K562 (cell line): ENCODE results near the gene E2F3. TPM values are rescaled to one million over a fixed set of nuclear protein-coding genes. Genes with fewer than 3 reads are reported as not detected.
A peak's percentile ranks its signal among the peaks of the same experiment; 100 is the strongest.

Experiments
- ASH1L ChIP-seq: fragments of 450-650 bp; IDR thresholded peaks from 2 replicates; pipeline ENCODE4 v1.6.1; 2018; ENCODE audit warnings: borderline replicate concordance, mild to moderate bottlenecking, low read depth; ENCODE audit not compliant: partially characterized antibody
- GATAD2B ChIP-seq: fragments of 450-650 bp; IDR thresholded peaks from 2 replicates; pipeline ENCODE4 v1.6.1; 2017; ENCODE audit warnings: mild to moderate bottlenecking, borderline replicate concordance
- HBP1 ChIP-seq: fragments of 450-650 bp; formaldehyde crosslinking; IDR thresholded peaks from 2 replicates; pipeline ENCODE4 v1.4.0; 2022; ENCODE audit warnings: missing genetic modification characterization
- KAT8 ChIP-seq: fragments of 450-650 bp; IDR thresholded peaks from 2 replicates; pipeline ENCODE4 v1.6.1; 2016; ENCODE audit warnings: low read depth, mild to moderate bottlenecking
- MAFF ChIP-seq: IDR thresholded peaks from 2 replicates; pipeline ENCODE4 v1.6.1; 2012; ENCODE audit warnings: low read length, improper control_type of control experiment
- MCM7 ChIP-seq, 2 experiments: fragments of 450-650 bp; IDR thresholded peaks; 2 replicates each; pipeline ENCODE4 v1.6.1; 2016 to 2018
- NR2C2 ChIP-seq, 2 experiments: fragments of 200-800 bp in 1 of 2; sonication (Bioruptor generic) in 1 of 2; sonication (generic) in 1 of 2; formaldehyde crosslinking in 1 of 2; IDR thresholded peaks; 2 replicates each; pipeline versions ENCODE4 v1.6.1 to v1.8.0; 2016 to 2022; ENCODE audit warnings: mild to moderate bottlenecking in 1 of 2, missing compliant biosample characterization in 1 of 2, missing genetic modification characterization in 1 of 2, missing genetic modification reagents in 1 of 2
- TAF7 ChIP-seq: fragments of 450-650 bp; IDR thresholded peaks from 2 replicates; pipeline ENCODE4 v1.6.1; 2016; ENCODE audit warnings: missing genetic modification characterization, missing compliant biosample characterization
- TCF7 ChIP-seq: sonication (generic); IDR thresholded peaks from 2 replicates; pipeline ENCODE4 v1.6.1; 2016; ENCODE audit warnings: antibody characterized with exemption, borderline replicate concordance
- TEAD4 ChIP-seq, 2 experiments: sonication (generic) in 1 of 2; formaldehyde crosslinking in 1 of 2; IDR thresholded peaks; 2 replicates each; pipeline versions ENCODE4 v1.6.1 to v1.8.0; 2012 to 2022; ENCODE audit warnings: borderline replicate concordance in 1 of 2, inconsistent platforms in 1 of 2, low read length in 1 of 2, mild to moderate bottlenecking in 1 of 2, missing genetic modification reagents in 1 of 2
- ZBTB17 ChIP-seq: fragments of 450-650 bp; formaldehyde crosslinking; IDR thresholded peaks from 2 replicates; pipeline ENCODE4 v1.4.0; 2020; ENCODE audit warnings: mild to moderate bottlenecking
- ZBTB7A ChIP-seq: IDR thresholded peaks from 2 replicates; pipeline ENCODE4 v1.6.1; 2011; ENCODE audit warnings: low read depth, mild to moderate bottlenecking, low read length, moderate library complexity, borderline replicate concordance; ENCODE audit not compliant: control insufficient read depth
- ZNF23 ChIP-seq: fragments of 250-450 bp; sonication (Bioruptor Pico); IDR thresholded peaks from 2 replicates; pipeline ENCODE4 v1.4.0; 2020; ENCODE audit warnings: mild to moderate bottlenecking
- polyA plus RNA-seq, 8 experiments: library from polyadenylated mRNA; depleted of rRNA in 4 of 8; stranded (reverse) in 5 of 8; unstranded in 3 of 8; fragments of >200 nt; fragmentation: Nextera tagmentation in 2 of 8; fragmentation: Illumina TruSeq in 1 of 8; extraction: Ambion mirVana in 2 of 8; extraction: Trizol in 1 of 8; gene quantifications; 2 replicates each; pipeline versions ENCODE4 v1.2.1 to v1.2.3, GENCODE V29; 2011 to 2014; ENCODE audit warnings: inconsistent platforms in 1 of 8, missing spikeins in 1 of 8
- total RNA-seq, 7 experiments: library from RNA; depleted of rRNA in 6 of 7; stranded (reverse); fragments of >200 nt in 6 of 7; fragmentation: Illumina TruSeq in 2 of 7; extraction: Trizol in 2 of 7; gene quantifications; 2 replicates each; pipeline versions ENCODE4 v1.2.1 to v1.2.3, GENCODE V29; 2011 to 2021; ENCODE audit warnings: low replicate concordance in 1 of 7
- TF ChIP-seq, protein P1 (sequence below): fragments of 450-650 bp; IDR thresholded peaks from 2 replicates; pipeline ENCODE4 v1.6.1; 2018; ENCODE audit not compliant: partially characterized antibody
- TF ChIP-seq, protein P2 (sequence below), 2 experiments: fragments of 450-650 bp in 1 of 2; sonication (generic) in 1 of 2; formaldehyde crosslinking; conservative IDR thresholded peaks; 2 replicates each; pipeline versions ENCODE4 v1.4.0 to v1.8.1; 2020 to 2022; ENCODE audit warnings: mild to moderate bottlenecking in 1 of 2, missing genetic modification reagents in 1 of 2
- TF ChIP-seq, protein P3 (sequence below): fragments of 450-650 bp; IDR thresholded peaks from 2 replicates; pipeline ENCODE4 v1.6.1; 2017; ENCODE audit warnings: mild to moderate bottlenecking, moderate library complexity
- TF ChIP-seq, protein P4 (sequence below): fragments of 200-800 bp; sonication (Bioruptor generic); IDR thresholded peaks from 2 replicates; pipeline ENCODE4 v1.6.1; 2017; ENCODE audit warnings: missing genetic modification characterization, missing compliant biosample characterization

The E2F3 gene
- total and polyA plus RNA-seq, 9 of the 15 experiments (the other 6 are each of a cell fraction or from before 2014, with no cell fraction given), result 11.1 to 44.7 (median 27.2) TPM

GRCh38 chr6:20401205-20402091 lies at the start of gene E2F3 (continued):
- TF ChIP-seq, protein P1, sequence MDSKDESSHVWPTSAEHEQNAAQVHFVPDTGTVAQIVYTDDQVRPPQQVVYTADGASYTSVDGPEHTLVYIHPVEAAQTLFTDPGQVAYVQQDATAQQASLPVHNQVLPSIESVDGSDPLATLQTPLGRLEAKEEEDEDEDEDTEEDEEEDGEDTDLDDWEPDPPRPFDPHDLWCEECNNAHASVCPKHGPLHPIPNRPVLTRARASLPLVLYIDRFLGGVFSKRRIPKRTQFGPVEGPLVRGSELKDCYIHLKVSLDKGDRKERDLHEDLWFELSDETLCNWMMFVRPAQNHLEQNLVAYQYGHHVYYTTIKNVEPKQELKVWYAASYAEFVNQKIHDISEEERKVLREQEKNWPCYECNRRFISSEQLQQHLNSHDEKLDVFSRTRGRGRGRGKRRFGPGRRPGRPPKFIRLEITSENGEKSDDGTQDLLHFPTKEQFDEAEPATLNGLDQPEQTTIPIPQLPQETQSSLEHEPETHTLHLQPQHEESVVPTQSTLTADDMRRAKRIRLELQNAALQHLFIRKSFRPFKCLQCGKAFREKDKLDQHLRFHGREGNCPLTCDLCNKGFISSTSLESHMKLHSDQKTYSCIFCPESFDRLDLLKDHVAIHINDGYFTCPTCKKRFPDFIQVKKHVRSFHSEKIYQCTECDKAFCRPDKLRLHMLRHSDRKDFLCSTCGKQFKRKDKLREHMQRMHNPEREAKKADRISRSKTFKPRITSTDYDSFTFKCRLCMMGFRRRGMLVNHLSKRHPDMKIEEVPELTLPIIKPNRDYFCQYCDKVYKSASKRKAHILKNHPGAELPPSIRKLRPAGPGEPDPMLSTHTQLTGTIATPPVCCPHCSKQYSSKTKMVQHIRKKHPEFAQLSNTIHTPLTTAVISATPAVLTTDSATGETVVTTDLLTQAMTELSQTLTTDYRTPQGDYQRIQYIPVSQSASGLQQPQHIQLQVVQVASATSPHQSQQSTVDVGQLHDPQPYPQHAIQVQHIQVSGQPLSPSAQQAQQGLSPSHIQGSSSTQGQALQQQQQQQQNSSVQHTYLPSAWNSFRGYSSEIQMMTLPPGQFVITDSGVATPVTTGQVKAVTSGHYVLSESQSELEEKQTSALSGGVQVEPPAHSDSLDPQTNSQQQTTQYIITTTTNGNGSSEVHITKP, result peak; percentile 85
- TF ChIP-seq TAF7 (tag) (peak; percentile 98), GATAD2B (peak; percentile 60), ASH1L (peak; percentile 83), TCF7 (no peak), NR2C2 (CRISPR knock-in tag; IDR thresholded peaks at IDR 0.05) (no peak), NR2C2 (tag; IDR thresholded peaks at IDR 0.05) (peak; percentile 70; the same call in 1 of the 2 replicates), MAFF (no peak), ZBTB17 (no peak; the same call in 1 of the 2 replicates), ZNF23 (CRISPR knock-in tag) (no peak), KAT8 (no peak), HBP1 (CRISPR knock-in tag) (peak; percentile 99), ZBTB7A (peak; percentile 49; the same call in 1 of the 2 replicates), MCM7 (IDR thresholded peaks at IDR 0.05) (no peak), TEAD4 (IDR thresholded peaks at IDR 0.05; ENCODE audit: low read length) (peak; percentile 50), TEAD4 (CRISPR knock-in tag; IDR thresholded peaks at IDR 0.05; ENCODE audit: borderline replicate concordance) (no peak)
- TF ChIP-seq, protein P2, sequence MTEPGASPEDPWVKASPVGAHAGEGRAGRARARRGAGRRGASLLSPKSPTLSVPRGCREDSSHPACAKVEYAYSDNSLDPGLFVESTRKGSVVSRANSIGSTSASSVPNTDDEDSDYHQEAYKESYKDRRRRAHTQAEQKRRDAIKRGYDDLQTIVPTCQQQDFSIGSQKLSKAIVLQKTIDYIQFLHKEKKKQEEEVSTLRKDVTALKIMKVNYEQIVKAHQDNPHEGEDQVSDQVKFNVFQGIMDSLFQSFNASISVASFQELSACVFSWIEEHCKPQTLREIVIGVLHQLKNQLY (CRISPR knock-in tag; conservative IDR thresholded peaks at IDR 0.05), result peak in 1 of 2 experiments; percentile 98; a peak in 2 of 4 replicates
- TF ChIP-seq, protein P3, sequence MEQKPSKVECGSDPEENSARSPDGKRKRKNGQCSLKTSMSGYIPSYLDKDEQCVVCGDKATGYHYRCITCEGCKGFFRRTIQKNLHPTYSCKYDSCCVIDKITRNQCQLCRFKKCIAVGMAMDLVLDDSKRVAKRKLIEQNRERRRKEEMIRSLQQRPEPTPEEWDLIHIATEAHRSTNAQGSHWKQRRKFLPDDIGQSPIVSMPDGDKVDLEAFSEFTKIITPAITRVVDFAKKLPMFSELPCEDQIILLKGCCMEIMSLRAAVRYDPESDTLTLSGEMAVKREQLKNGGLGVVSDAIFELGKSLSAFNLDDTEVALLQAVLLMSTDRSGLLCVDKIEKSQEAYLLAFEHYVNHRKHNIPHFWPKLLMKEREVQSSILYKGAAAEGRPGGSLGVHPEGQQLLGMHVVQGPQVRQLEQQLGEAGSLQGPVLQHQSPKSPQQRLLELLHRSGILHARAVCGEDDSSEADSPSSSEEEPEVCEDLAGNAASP, result no peak
- TF ChIP-seq, protein P4, sequence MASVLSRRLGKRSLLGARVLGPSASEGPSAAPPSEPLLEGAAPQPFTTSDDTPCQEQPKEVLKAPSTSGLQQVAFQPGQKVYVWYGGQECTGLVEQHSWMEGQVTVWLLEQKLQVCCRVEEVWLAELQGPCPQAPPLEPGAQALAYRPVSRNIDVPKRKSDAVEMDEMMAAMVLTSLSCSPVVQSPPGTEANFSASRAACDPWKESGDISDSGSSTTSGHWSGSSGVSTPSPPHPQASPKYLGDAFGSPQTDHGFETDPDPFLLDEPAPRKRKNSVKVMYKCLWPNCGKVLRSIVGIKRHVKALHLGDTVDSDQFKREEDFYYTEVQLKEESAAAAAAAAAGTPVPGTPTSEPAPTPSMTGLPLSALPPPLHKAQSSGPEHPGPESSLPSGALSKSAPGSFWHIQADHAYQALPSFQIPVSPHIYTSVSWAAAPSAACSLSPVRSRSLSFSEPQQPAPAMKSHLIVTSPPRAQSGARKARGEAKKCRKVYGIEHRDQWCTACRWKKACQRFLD (CRISPR knock-in tag), result peak; percentile 61; the same call in 1 of the 2 replicates
